Stimulated activated effector memory CD8-positive, alpha-beta T cell treated with anti-CD3 and anti-CD28 coated beads, Interleukin-12 subunit alpha, Interleukin-12 subunit beta, amount 100 ng/mL, for 72 hours (primary cell): ENCODE results near the gene CBFA2T2.
"Not testable (repeated sequence)": the region's sequence is repeated elsewhere in the genome, so short reads cannot be mapped to it uniquely, and the experiment has no call there.

Source experiments
- ATAC-seq: fragments of 150-1000 bp; cut with Tn5 transposase; 2 replicates; pipeline ENCODE4 v1.10.0; 2021
- DNase-seq, 2 donors: peaks; one replicate each; pipeline ENCODE4 v3.0.0; 2021 to 2022; ENCODE audit warnings: low spot score in 2 of 2
- H3K27ac Mint-ChIP-seq: one replicate; pipeline ENCODE4 v1.8.0; 2022; ENCODE audit warnings: mild to moderate bottlenecking, mixed read lengths
- H3K36me3 Mint-ChIP-seq: one replicate; pipeline ENCODE4 v1.8.0; 2022; ENCODE audit warnings: mild to moderate bottlenecking, mixed read lengths
- H3K4me1 Mint-ChIP-seq: one replicate; pipeline ENCODE4 v1.8.0; 2022; ENCODE audit warnings: mixed read lengths
- H3K4me3 Mint-ChIP-seq: one replicate; pipeline ENCODE4 v1.8.0; 2022; ENCODE audit warnings: mild to moderate bottlenecking, mixed read lengths
- H3K9me3 Mint-ChIP-seq: one replicate; pipeline ENCODE4 v1.8.0; 2022; ENCODE audit warnings: mixed read lengths

The CBFA2T2 gene

GRCh38 chr20:33591901-33592300 lies 102.0 kb downstream of the CBFA2T2 start:
- H3K36me3 Mint-ChIP-seq, H3K4me1 Mint-ChIP-seq, H3K4me3 Mint-ChIP-seq, H3K9me3 Mint-ChIP-seq: not testable (repeated sequence)
- ATAC-seq: peak; percentile 89
- peak; percentile 44 to 78 for DNase-seq
- peak overlapping the region; percentile 72 for H3K27ac Mint-ChIP-seq

- DNase-seq: no peak
- Mint-ChIP-seq H3K4me3 (no peak overlapping the region), H3K36me3 (peaks cover 10% of the 10 kb centered on the region), H3K4me1 (peaks cover 6% of the 10 kb centered on the region), H3K27ac (no peak overlapping the region), H3K9me3 (no peaks in the 10 kb centered on the region)
- no peak for ATAC-seq
Measured at GRCh38 chr20:33594743-33595142, 104.8 kb downstream of the CBFA2T2 start.

DNA sequence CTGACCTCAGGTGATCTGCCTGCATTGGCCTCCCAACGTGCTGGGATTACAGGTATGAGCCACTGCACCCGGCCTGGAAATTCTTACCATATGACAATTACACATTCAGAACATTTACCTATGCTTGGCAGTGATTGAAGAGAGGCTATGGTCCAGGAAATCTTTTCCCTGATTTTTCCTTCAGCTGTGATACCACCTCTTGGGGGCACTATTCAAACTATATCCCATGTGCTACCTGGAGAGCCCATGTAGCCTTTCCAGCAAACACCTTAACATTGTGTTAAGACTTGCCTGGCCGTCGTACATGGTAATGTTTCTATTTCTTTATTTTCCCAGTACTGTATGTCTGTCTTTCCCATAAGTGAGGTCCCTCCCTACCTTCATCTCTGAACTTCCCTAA lies 110.5 kb downstream of the CBFA2T2 start:
- Mint-ChIP-seq H3K4me3 (no peak overlapping the region), H3K9me3 (no peaks in the 10 kb centered on the region), H3K27ac (no peak overlapping the region), H3K4me1 (peaks cover 25% of the 10 kb centered on the region), H3K36me3 (peaks cover 15% of the 10 kb centered on the region)
- DNase-seq: no peak
- no peak for ATAC-seq

DNA sequence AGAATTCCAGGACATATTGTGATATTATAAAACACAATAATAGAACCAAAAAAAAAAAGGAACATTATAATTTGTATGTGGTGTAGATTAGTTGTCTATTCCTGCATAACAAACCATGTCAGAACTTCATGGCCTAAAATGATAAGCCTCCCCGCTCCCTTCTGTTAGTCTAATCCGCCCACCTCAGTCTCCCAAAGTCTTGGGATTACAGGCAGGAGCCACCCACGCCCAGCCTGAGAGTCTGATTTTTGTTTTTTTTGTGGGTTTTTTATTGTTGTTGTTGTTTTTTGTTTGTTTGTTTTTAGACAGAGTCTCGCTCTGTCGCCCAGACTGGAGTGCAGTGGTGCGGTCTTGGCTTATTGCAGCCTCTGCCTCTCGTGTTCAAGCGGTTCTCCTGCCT lies 111.1 kb downstream of the CBFA2T2 start:
- ATAC-seq: no peak
- no peak for DNase-seq
- Mint-ChIP-seq H3K36me3 (peaks cover 15% of the 10 kb centered on the region), H3K4me3 (no peak overlapping the region), H3K9me3 (no peaks in the 10 kb centered on the region), H3K4me1 (peaks cover 25% of the 10 kb centered on the region), H3K27ac (no peak overlapping the region)

- Mint-ChIP-seq H3K4me3 (no peak overlapping the region), H3K36me3 (peaks cover 15% of the 10 kb centered on the region), H3K4me1 (peaks cover 32% of the 10 kb centered on the region), H3K9me3 (no peaks in the 10 kb centered on the region), H3K27ac (no peak overlapping the region)
- no peak for DNase-seq
- ATAC-seq: no peak
Measured at GRCh38 chr20:33601861-33602260, 112.0 kb downstream of the CBFA2T2 start.

DNA sequence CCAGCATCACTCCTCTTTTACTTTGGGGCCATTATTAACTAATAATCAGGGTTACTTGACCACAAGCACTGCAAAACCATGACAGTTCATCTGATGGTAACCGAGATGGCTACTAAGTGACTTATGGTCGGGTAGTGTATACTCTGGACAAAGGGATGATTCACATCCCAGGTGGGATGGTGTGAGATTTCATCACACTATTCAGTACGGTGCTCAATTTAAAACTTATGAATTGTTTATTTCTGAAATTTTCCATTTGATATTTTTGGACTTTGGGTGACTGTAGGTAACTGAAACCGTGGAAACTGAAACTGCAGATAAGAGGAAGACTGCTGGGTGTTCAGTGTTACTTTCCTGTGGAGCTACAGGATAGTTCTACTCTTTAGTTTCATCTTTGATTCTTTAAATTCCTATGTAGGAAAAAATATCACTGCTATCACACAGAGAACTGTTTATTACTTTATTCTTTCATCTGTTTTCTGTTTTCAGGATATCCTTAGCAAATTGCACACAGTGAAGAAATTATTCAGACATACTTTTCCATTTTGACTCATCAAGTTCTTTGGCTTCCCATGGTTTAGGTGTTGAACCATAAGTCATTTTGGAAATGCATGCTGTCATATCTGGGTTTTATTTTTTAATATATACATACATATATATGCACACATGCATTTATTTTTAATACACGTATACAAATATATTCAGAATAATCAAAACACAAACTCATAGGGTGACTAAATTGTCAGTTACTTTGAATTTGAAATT lies 113.1 kb downstream of the CBFA2T2 start:
- H3K4me1 Mint-ChIP-seq: peaks cover 32% of the 10 kb centered on the region
- H3K4me3 Mint-ChIP-seq: no peak overlapping the region
- H3K36me3 Mint-ChIP-seq: peaks cover 14% of the 10 kb centered on the region
- peak overlapping the region; percentile 82 for H3K27ac Mint-ChIP-seq
- no peak for DNase-seq
- ATAC-seq: peak; percentile 86
- no peaks in the 10 kb centered on the region for H3K9me3 Mint-ChIP-seq

DNA sequence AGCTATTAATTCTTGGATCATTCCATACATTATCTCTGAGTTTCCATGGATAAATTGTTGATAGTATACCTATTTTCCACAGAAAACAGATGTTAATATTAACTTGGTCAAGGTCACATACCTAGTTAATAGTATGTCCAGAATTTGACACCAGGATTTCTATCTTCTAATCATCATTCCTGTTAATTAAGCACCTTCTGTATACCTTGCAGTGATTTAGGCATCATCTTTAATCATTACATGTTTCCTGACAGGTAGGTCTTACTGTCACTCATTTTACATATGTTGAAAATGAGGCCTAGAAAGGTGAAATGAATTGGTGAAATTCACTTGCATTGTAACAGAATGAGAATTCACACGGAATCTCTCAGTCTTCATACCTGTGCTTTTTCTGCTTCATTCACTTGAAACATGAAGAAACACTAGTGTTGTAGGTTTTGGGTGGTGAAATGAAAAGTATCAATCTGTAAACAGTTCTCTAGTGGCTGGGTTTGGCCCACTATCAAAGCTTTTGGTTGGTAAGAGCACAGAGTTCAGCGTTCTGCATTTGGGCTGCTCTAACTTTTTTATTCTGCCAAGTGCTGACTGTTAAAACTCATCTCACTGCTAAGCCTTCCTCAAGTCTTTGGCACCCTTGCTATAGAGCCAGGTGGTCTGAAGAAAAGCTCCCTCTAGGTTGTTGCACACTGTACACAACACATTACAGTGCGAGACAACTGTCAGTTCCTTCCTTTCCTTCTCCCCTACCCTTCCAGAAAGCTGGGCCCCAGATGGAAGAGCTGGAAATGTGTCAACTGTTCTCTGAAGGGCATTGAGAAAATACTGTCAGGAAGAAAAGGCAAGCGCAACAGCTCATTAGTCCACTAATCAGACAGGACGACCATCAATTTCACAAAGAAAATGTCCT lies 114.4 kb downstream of the CBFA2T2 start:
- ATAC-seq (no peak), DNase-seq (no peak)
- Mint-ChIP-seq H3K4me1 (peaks cover 32% of the 10 kb centered on the region), H3K9me3 (no peaks in the 10 kb centered on the region), H3K36me3 (peaks cover 18% of the 10 kb centered on the region), H3K27ac (no peak overlapping the region), H3K4me3 (no peak overlapping the region)

DNA sequence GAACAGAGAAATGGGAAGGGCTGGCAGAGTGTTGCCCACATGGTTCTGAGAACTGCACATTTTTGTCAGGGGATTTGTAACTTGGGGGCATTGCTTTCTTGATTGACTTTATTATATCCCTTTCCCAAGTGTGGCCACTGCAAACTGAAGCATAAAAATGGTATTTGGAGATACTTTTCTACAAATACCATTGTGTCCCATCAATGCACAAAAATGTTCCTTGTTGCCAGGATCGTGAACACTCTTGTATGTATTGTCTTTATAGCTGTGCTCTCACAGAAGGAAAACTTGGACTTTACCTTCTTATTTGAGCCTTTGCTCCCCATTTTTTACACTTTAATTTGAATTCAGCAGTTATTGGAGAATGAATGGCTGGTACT lies 115.1 kb downstream of the CBFA2T2 start:
- Mint-ChIP-seq H3K36me3 (peaks cover 18% of the 10 kb centered on the region), H3K9me3 (no peaks in the 10 kb centered on the region), H3K4me3 (no peak overlapping the region), H3K27ac (no peak overlapping the region), H3K4me1 (peaks cover 32% of the 10 kb centered on the region)
- no peak for DNase-seq
- ATAC-seq: no peak

DNA sequence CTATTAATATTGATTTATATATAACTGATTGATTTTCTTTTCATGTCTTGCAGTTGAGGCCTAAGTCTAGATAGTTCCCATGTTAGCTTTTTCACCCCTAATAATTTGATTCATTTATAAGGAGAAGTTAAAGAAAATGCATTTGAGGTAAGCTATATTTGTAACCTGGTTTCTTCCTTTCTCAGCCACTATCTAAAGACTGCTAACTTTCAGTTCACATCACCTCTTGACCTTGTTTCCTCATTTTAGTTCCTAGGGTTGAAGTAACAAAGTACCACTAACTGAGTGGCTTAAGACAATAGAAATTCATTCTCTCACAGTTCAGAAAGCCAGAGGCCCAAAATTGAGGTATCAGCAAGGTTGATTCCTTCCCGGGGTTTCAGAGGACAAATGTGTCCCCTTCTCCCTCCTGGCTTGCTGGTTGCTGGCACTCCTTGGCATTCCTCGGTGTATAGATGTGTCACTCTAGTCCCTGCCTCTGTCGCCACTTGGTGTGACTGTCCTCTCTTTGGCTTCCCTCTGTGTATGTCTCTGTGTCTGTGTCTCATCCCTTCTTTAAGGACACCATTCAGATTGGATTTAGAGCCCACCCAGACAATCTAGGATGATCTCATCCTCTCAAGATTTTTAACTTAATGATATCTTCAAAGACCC lies 116.3 kb downstream of the CBFA2T2 start:
- no peak for DNase-seq
- Mint-ChIP-seq H3K27ac (peak overlapping the region; percentile 20), H3K4me3 (no peak overlapping the region), H3K36me3 (peaks cover 24% of the 10 kb centered on the region), H3K9me3 (no peaks in the 10 kb centered on the region), H3K4me1 (peaks cover 32% of the 10 kb centered on the region)
- ATAC-seq: no peak

DNA sequence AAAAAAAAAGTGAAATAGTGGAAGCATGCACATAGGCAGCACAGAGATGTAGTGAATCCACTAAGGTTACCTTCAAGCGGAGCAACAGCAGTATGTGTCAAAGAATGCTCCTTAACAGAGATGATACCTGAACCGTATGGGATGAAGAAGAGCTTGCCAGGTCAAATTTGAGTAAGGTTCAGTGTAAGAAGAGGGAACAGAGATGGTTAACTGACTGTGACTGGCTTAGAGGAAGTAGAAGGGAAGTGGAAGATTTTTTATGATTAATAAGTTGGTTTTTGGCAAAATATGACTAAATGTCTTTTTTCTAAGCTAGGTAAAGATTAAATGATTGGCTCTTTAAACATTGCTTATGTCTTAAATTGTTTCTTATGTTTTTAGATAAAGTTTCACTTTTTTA lies 119.6 kb downstream of the CBFA2T2 start:
- H3K4me3 Mint-ChIP-seq: no peak overlapping the region
- H3K27ac Mint-ChIP-seq: no peak overlapping the region
- DNase-seq (no peak), ATAC-seq (no peak)
- H3K36me3 Mint-ChIP-seq: peaks cover 39% of the 10 kb centered on the region
- H3K9me3 Mint-ChIP-seq: no peaks in the 10 kb centered on the region
- H3K4me1 Mint-ChIP-seq: peaks cover 7% of the 10 kb centered on the region

GRCh38 chr20:33611106-33611505 lies 121.2 kb downstream of the CBFA2T2 start:
- ATAC-seq: no peak
- no peak overlapping the region for H3K4me3 Mint-ChIP-seq
- no peaks in the 10 kb centered on the region for H3K9me3 Mint-ChIP-seq
- no peak overlapping the region for H3K27ac Mint-ChIP-seq
- peaks cover 39% of the 10 kb centered on the region for H3K36me3 Mint-ChIP-seq
- DNase-seq: no peak
- peaks cover 7% of the 10 kb centered on the region for H3K4me1 Mint-ChIP-seq

DNA sequence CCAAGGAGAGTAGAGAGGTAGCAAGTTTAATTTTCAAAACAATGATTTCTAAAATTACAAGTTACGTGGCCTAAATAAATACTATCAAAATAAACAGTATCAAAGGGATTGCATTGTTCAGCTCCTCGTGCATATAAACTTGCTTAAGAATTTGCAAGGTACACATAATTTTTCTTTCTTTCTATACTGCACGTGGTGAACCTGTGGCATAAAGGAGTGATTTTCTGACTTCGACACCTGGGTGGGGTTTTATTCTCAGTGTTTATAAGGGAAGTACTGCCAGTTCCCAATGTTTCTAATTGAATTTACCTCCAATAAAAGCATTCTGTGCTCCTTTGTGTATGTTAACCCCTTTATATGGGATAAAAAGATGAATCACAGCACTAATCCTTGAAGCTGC lies 122.1 kb downstream of the CBFA2T2 start:
- H3K27ac Mint-ChIP-seq: no peak overlapping the region
- no peaks in the 10 kb centered on the region for H3K9me3 Mint-ChIP-seq
- peaks cover 39% of the 10 kb centered on the region for H3K36me3 Mint-ChIP-seq
- no peak for DNase-seq
- H3K4me1 Mint-ChIP-seq: no peaks in the 10 kb centered on the region
- no peak overlapping the region for H3K4me3 Mint-ChIP-seq
- ATAC-seq: no peak

GRCh38 chr20:33621717-33622400 lies 132.0 kb downstream of the CBFA2T2 start:
- H3K27ac Mint-ChIP-seq: no peak overlapping the region
- DNase-seq: no peak
- no peak for ATAC-seq
- no peaks in the 10 kb centered on the region for H3K9me3 Mint-ChIP-seq
- H3K4me3 Mint-ChIP-seq: no peak overlapping the region
- H3K4me1 Mint-ChIP-seq: peaks cover 40% of the 10 kb centered on the region
- peaks cover 63% of the 10 kb centered on the region for H3K36me3 Mint-ChIP-seq

- ATAC-seq: no peak
- DNase-seq: no peak
- H3K4me1 Mint-ChIP-seq: peaks cover 41% of the 10 kb centered on the region
- H3K36me3 Mint-ChIP-seq: peaks cover 63% of the 10 kb centered on the region
- H3K9me3 Mint-ChIP-seq: no peaks in the 10 kb centered on the region
- no peak overlapping the region for H3K4me3 Mint-ChIP-seq
- H3K27ac Mint-ChIP-seq: no peak overlapping the region
Measured at GRCh38 chr20:33622705-33623365, 132.9 kb downstream of the CBFA2T2 start.

DNA sequence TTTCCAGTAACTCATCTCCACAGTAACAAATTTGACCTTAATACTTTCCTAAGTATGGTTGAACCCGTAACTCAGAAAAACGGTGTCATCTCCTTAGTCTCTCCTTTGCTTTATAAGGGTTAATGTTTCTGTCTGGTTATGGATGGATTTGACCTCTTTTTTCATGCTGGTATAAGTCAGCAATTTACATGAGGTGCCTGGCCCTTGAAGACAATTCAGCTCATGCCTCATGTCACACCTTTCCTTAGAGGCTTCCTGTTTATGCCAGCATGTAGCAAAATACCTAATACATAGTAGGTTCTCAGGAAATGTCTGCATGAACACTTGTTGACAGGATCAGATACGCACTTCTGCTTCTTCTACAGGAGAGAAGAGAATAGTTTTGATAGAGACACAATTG lies 134.5 kb downstream of the CBFA2T2 start:
- DNase-seq: no peak
- peak overlapping the region; percentile 16 for H3K4me3 Mint-ChIP-seq
- peaks cover 61% of the 10 kb centered on the region for H3K36me3 Mint-ChIP-seq
- H3K4me1 Mint-ChIP-seq: peaks cover 39% of the 10 kb centered on the region
- H3K27ac Mint-ChIP-seq: peak overlapping the region; percentile 60
- no peaks in the 10 kb centered on the region for H3K9me3 Mint-ChIP-seq
- ATAC-seq: peak; percentile 78
